NCI-H774 (cell line): ENCODE measurements around the gene IER3.

Source experiments
- DNase-seq: peaks from one replicate; lab custom pipeline; 2025; lab: John Stamatoyannopoulos, UW

The IER3 gene, protein sequence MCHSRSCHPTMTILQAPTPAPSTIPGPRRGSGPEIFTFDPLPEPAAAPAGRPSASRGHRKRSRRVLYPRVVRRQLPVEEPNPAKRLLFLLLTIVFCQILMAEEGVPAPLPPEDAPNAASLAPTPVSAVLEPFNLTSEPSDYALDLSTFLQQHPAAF

DNA sequence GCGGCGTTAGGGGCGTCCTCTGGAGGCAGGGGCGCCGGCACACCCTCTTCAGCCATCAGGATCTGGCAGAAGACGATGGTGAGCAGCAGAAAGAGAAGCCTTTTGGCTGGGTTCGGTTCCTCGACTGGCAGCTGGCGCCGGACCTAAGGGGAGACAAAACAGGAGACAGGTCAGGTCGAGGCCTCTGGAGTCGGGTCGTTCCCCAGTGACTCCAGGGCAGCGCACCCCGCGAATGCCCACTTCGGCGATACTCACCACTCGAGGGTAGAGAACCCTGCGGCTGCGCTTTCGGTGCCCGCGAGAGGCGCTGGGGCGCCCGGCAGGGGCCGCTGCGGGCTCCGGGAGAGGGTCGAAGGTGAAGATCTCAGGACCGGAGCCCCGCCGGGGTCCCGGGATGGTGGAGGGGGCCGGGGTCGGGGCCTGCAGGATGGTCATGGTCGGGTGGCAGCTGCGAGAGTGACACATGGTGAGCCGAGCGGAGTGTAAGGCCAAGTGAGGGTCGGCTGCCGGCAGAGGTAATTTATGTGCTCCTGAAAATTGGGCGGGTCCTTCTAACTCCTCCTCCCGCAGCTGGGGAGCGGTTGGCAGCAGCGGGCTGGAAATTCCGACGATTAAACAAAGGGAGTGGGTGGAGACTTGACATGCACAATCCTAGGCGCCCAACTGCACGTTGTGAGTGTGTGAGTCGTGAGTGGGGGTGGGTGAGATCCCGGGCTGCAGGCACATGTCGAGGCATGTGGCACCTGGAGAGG lies at the start of gene IER3:
TSS of gene IER3 (minus strand) at position 494 of the 752 bp plus-strand sequence. CDS start at position 465, 29 bp downstream.
- DNase-seq, result peak; percentile 77

DNA sequence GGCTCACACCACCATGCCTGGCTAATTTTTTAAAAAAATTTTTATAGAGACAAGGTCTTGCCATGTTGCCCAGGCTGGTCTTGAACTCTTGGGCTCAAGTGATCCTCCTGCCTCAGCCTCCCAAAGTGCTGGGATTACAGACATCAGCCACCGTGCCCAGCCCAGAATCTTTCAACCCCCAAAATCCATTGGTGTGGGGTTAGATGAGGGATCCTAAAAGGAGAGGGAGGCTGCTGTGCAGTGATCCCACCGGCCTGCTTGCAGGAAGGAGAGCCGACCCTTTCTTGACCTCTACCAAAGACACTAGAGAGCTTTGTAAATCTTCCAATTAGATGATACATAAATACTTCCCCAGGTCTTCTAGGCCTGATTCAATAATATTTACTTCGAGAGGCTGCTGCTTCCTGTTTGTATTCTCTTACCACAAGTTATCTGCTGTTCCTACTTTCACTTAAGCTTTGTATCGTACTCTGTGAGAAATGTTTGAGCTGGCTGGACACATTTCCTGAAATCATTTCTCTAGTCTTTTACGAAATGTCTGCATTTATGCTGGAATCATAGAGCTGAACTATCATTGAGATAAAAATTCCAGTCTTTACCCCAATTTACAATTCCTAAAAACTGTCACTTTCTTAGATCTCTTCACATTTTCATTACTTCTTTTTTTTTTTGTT lies 49.3 kb upstream of the IER3 start:
- DNase-seq, result no peak

DNA sequence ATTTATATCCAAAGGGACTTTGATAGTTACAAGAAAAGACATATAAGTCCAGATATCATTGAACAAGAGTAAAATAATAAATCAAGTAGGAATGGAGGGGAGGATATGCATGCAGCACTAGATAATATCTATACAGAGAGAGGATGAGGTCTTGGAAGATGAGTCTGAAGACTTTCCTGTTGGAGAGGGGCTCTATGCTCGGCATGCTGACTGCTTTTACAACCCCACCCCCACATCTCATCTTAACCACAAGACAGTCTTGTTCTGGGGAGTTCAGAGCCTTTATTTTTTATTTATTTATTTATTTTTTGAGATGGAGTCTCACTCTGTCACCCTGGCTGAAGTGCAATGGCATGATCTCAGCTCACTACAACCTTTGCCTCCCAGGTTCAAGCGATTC lies 48.4 kb upstream of the IER3 start:
- no peak for DNase-seq

DNA sequence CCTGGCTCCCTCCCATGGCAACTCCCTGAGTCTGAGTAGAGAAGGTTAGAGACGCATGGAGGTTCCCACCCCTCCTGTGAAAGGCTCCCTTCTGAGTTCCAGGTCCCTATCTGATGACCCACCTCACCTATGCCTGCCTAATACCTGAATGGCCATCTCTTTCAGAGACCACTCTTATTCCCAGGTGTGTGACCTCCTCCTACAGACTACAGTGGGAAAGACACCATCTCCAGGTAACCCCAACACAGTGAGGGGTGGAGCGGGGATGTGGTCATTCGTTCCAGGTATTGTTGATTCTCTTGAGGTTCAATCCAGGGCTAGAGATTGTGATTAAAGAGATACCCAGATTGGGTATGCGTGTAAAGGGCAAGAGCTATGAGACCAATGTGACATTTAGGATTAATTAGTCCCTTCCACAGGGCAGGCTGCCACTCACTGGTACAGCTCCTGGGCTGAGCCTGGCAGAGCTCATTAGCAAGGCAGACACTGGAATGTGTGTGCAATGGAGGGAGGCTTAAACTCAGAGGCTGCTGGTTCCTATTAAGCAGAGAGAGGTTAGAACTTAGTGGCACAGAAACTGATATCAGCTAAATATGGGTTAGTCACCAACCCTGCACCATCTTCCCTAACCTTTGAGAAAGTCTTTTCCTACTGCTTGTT lies 46.5 kb upstream of the IER3 start:
- no peak for DNase-seq

DNA sequence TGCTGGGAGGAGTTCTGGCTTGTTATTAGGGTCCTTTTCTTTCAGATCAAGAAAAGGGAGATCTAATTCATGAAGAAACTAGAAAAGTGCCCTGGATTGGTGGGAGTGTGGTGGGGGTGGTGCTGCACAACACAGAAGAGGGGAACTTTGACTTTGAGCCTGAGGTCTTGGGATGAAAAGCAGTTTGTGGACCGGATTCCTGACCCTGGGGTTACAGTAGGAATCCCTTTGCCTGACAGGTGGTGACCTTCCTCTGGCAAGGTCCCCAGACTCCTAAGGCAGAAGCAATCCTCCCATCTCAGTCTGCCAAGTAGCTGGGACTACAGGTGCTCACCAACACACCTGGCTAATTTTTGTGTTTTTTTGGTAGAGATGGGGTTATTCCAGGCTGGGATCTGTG lies 45.3 kb upstream of the IER3 start:
- DNase-seq, result no peak

DNA sequence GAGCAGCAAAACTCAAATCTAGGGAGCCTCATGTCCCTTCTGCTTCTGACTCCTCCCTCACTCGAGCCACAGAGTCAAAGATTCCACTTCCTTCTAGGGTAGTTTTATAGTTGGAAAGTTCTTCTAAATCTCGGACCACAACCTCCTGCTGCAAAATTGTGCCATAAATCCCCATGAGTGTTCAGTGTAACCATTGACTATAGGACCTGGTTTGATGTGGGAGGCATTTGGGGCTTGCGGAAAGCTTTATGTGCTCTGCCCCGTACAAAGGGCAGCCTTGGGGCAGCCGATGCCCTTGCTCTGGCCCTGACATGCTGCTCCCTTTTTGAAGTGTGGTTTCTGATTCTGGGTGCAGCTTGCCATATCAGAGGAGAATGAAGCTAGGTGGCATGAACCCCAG lies 43.6 kb upstream of the IER3 start:
- DNase-seq, result no peak

DNA sequence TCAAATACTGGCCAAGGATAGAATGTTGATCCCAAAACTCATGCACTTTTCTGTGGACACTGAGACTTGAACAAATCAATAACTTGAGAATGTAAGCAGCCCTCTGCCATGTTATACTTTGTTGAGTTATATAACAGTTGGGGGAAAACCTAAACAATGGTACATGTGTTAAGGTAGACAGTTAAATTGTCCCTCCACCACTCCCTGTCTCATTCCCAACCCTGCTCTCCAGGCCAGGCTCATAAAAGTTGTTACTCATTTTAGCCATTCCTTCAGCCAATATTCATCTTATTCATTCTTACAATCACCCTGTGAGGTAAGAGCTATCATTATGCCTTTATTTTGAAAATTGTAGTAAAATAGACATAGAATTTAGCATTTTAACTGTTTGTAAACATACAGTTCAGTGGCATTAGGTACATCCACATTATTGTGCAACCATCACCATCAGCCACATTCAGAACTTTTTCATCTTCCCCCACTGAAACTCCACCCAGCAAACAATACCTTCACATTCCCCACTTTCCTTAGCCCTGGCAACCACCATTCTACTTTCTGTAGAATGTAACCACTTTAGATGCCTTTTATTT lies 38.2 kb upstream of the IER3 start:
- DNase-seq, result no peak

DNA sequence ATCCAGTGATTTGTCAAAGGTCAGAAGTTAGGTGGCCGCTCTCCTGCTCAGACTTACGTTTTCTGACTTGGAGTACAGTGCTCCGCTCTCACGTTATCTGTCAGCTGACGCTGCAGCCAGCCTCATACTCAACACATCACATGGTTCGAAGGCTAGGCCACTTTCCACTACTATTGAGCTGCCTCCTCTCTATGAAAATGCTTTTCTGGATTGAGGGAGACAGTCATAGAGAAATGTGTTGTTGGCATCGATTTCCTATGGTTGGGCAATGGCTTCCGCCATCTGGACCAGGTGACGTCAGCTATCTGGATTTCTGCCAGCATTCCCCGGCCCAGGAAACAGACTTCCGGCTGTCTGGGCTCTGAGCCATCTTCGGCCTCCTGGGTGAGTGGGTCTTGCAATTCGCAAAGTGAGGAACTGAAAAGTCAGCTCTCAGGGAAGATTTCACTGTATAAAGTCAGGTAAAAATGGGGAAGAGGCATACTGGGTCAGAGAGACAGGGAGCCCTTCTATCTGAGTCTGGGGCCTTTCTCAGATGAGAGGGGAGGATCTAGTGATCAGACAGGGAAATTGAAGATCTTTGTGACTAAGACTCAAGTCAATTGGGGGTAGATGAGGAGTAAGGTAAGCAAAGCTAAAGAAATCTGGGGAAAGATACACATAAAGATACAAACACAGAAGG lies 37.5 kb upstream of the IER3 start:
- DNase-seq, result peak; percentile 82

DNA sequence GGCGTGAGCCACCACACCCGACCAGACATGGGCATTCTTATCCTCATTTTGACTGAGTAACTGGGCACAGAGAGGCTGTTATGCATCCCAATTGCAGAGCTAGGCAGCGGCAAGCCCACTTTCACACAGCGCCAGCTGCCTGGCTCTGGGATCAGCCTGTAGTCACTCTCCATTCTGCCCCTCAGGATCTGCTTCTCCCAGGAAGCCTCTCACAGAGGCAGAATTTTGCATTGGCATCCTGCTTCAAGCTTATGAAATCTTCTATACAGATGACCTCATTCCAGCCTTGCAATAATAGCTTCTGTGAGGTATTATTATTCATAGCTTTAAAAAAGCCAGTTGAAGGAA lies 37.0 kb upstream of the IER3 start:
- DNase-seq, result no peak

DNA sequence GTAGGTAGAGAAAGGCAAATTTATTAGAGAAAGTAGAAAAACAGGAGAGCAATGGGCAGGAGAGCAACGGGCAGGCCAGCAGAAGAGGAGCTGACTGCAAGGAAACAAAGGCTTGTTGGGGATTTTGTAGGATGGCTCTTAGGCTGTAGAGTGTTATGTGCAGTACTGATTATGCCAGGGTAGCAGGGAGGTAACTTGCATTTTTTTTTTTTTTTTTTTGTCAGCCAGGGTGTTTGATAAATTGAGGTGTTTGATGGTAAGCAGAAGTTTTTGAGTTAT lies 36.2 kb upstream of the IER3 start:
- DNase-seq, result no peak

DNA sequence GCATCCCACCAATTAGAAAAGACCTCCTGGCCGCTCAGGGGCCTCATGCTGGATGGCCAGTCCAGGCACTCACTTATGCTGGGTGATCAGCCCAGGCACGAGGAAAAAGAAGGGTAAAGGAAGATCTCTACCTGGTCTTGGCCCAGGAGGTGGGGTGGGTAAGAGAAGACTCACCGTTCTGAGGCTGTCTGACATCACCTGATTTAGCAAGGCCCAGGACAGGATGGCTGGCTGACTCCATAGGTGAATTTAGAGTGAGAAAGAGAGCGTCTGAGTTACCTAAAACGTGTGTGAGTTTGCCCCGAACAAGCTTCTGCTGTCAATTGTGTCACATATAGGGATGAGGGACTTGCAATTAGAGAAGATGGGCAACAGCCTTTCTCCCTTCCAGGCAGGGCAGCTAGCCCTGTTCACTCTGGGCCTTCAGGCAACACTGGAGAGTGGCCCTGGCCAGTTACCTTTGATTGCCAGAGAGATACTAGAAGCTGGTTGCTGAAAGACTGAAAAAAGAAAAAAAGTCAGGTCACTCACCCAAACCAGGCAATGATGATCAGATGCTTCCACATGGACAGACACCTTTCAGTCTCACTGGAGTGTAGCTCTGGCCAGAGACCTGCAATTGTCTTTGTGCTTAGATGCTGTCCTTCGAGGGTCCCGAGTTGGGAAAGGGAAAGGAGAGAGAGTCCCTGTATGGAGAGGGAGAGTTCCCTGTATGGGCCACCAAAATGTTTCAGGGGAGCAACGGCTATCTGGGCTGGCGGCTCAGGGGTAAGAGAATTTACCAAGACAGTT lies 35.7 kb upstream of the IER3 start:
- DNase-seq, result no peak

DNA sequence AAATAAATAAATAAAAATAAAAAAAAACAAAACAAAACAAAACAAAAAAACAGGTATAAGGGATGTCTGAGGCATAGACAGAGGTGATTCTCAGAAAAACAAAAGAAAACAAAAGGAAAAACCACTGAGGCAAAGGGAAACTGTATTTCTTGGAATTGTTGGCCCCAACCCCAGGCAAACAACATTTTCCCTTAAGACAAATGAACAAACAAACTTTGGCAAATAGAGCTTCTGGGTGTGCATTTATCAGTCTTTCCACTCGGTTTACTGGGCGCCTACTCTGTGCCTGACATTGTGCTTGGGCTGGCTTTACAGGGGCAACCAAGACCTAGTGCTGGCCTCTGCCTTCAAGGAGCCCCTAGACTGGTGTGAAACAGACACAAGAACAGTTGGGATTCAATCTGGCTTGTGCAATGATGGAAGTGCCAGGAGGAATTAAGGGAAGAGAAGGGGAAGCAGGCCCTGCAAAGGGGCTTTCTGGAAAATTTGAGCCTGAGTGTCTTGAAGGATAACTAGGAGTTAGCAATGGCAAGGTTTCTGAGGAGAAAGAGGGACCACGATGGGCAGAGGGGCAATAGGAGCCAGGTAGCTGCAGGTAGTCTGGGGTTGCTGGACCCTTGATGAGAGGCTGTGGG lies 33.8 kb upstream of the IER3 start:
- DNase-seq, result no peak

DNA sequence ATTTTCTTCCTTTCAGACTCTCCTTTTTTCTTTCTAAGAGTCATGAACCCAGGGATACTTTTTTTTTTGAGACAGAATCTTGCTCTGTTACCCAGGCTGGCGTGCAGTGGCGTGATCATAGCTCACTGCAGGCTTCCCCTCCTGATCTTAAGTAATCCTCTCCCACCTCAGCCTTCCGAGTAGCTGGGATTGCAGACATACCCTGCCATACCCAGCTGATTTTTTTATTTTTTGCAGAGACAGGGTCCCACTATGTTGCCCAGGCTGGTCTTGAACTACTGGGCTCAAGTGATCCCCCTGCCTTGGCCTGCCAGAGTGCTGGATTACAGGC lies 32.8 kb upstream of the IER3 start:
- no peak for DNase-seq

DNA sequence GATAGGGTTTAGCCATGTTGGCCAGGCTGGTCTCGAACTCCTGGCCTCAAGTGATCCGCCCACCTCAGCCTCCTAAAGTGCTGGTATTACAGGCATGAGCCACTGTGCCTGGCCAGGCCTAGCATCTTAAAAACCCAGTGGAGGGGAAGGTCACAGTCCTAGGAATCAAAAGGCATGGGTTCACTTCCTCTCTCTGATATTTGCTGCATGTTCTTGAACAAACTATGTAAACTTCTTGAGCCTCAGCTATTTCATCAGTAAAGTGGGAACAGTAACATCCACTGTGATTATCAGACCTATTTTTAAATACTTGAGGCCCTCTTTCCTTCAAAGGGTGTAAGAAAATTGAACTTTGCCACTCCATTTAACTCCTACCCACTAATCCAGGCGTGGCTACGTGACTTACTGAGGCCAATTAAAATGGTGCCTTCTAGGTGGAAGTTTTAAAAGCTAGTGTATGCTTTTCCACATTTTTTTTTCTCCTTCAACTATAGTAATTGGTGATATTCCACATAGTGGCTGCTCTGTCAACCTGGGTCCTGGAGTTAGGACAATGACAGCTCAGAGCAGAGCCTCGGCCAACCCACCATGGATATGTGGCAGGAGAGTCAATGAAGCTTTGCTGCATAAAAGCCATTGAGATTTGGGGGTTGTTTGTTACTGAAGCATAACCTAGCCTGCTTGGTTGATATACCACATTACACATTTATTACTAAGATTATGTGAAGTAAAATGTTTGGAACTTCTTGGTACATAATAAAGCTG lies 32.2 kb upstream of the IER3 start:
- no peak for DNase-seq

DNA sequence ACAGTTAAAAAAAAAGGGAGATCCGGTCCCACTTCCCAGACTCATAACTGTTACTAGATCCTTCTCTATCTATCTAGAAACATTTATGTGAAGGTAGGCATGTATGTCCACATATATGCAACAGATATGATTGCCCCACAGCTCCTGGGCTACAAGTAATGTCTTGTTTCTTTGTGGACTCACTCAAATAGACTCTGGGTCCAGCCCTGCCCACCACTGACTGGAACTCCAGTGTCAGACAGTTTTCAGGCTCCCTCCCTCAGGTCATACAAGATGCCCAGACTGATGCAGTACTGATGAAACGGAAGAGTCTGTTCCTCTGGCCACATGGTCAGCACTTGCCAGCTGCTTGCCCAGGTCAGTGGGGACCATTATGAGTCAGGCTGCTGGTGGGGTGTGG lies 30.8 kb upstream of the IER3 start:
- DNase-seq, result no peak

DNA sequence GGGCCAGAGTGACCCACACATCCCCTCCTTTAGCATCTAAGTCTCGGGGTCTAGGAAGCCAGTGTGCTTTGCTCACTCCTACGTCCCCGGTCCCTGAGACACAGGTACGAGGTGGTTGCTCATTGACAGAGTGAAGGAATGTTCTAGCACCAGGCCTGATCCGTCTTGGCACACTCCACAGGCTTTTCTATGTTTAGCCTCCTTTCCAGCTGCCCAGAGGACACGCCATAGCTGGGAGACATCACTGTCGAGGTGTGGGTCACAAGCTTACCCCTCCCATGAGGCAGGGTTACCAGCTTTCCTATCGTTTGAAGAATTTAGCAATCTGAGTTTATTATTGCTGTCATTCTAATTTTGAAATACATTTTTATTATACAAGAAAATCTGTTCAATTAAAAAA lies 30.4 kb upstream of the IER3 start:
- no peak for DNase-seq

DNA sequence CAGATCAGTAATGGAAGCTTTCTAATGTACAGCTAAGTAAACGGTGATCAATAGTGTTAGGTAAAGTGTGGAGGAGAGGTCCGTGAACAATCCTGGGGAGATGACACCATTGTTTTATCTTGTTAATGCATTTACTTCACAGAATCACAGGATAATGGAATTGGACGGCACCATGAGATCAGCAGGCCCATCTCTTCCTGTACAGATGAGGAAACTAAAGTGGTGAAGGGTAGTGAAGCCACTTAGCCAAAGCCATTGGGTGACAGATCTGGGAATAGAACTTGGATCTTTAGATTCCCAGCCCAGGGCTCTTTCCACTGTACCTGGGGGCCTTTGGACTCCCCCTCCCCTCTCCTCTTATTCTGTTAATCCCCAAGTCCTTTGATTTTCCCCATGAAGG lies 26.2 kb upstream of the IER3 start:
- DNase-seq, result no peak

DNA sequence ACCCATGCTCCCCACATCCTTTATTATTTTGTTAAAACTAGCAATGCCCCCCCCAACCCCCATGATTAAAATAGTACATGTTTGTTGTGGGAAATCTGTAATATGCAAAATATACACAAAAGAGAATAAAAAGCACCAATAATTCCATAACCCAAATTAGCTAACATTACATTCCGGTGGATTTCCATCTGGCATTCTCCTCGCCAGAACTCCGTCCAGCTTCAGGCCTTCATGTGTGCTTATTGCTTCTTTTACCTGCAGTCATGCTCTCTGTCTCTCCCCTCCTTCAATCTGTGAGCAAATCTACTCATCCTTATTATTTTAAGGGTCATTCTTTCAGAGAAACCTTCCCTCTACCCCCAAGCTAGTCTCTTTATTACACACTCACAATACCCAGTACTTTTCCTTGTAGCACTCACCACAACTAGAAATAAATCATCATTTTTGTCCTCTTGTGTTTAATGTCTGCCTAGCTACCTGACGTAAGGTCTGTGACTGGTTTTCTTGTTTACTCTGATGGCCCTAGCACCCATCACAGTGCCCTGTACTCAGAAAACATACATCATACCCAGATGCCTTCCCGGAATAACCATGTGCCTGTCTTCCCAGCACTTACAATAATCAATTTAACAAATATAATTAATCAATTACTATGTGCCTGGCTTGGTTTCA lies 25.6 kb upstream of the IER3 start:
- DNase-seq, result no peak

DNA sequence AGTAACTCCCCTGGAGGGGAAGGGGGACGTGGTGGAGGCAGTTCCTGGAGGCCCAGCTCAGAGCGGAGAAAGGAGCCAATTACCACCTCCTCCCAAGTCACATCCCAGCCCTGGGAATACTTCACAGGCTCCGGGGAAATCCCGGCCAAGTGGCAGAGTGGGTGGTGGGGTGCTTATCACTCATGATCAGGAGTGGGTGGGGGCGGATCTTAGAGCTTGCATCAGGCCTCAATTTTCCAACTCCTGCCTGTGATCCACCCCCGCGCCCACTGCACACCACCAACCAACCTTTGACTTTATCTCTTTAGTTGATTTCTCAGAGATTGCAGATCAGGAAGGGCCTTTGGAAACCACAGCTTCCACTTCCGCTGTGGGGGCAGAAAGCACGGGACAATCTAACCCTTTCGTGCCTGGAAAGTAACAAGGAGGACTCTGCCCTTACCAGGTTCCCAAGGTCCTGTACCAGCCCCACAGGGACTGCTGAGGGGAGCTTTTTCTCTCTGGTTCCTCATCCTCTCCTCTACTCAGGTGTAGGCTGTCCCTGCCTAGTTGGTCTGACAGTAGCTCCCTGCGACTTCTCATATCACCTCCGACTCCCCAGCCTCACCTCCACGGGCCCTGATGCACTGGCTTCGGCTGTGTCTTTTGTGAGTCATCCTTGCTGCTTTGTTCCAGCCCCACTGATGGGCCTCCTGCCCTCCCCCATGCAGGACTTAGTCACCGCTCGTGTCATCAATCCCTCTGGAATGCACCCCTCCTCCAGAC lies 24.9 kb upstream of the IER3 start:
- DNase-seq, result no peak
